ENCODE results near the gene SLC2A9. TPM values are rescaled to one million over a fixed set of nuclear protein-coding genes. Genes with fewer than 3 reads are reported as not detected.
"Not testable (repeated sequence)": the region's sequence is repeated elsewhere in the genome, so short reads cannot be mapped to it uniquely, and the experiment has no call there.

SLC2A9 gene
- total and polyA plus RNA-seq, 8 donors = 2.2 to 19.0 (median 4.3) TPM

GRCh38 chr4:9792381-9792780 is 228.9 kb downstream of the SLC2A9 start:
- Histone ChIP-seq H3K4me1 (no peaks in the 10 kb centered on the region), H3K27me3 (no peaks in the 10 kb centered on the region), H3K36me3 (no peaks in the 10 kb centered on the region), H3K9me3 (no peaks in the 10 kb centered on the region), H3K4me3 (no peak overlapping the region), H3K27ac (no peak overlapping the region)
- TF ChIP-seq CTCF (IDR thresholded peaks at IDR 0.05) = no peak
- intact Hi-C loops (cut with DNase I) = no loop called here
- no peak for ATAC-seq
- DNase-seq = no peak

GRCh38 chr4:9785891-9786290 is 235.4 kb downstream of the SLC2A9 start:
- H3K36me3 ChIP-seq; H3K9me3 ChIP-seq; ATAC-seq; H3K4me3 ChIP-seq; H3K4me1 ChIP-seq; DNase-seq; intact Hi-C loops (cut with DNase I); H3K27ac ChIP-seq: not testable (repeated sequence)
- H3K27me3 ChIP-seq = peaks cover under 1 to 30% of the 10 kb centered on the region in 2 donors

GRCh38 chr4:9782136-9782436 is 239.2 kb downstream of the SLC2A9 start:
- DNase-seq = no peak
- H3K27me3 ChIP-seq = peaks cover 7 to 53% of the 10 kb centered on the region in 2 donors
- no peak for ATAC-seq
- H3K4me1 ChIP-seq = no peaks in the 10 kb centered on the region
- TF ChIP-seq CTCF (IDR thresholded peaks at IDR 0.05) = no peak
- no peaks in the 10 kb centered on the region for H3K36me3 ChIP-seq
- intact Hi-C loops (cut with DNase I) = no loop called here
- no peaks in the 10 kb centered on the region for H3K9me3 ChIP-seq
- H3K27ac ChIP-seq = no peak overlapping the region
- no peak overlapping the region for H3K4me3 ChIP-seq

- no peak within 1 kb of the TSS for H3K27ac ChIP-seq
- no peaks in the 10 kb centered on the region for H3K9me3 ChIP-seq
- no peak for ATAC-seq
- no peak for TF ChIP-seq CTCF (IDR thresholded peaks at IDR 0.05)
- no peaks in the 10 kb centered on the region for H3K4me1 ChIP-seq
- H3K27me3 ChIP-seq = peaks cover 7 to 53% of the 10 kb centered on the region in 2 donors
- H3K36me3 ChIP-seq = no peaks in the 10 kb centered on the region
- peak in 3 of 4 donors; percentile 8 to 76 (median 51) for DNase-seq
- no peak within 1 kb of the TSS for H3K4me3 ChIP-seq
- intact Hi-C loops (cut with DNase I) = no loop called here
These were observed 239.8 kb downstream of the SLC2A9 start, which contains the start of gene DRD5 for GRCh38 chr4:9781343-9782135. DRD5 (plus strand) TSS chr4:9781634; CDS start chr4:9782030, 396 bp downstream.

Other genes with a start within 250 kb of the SLC2A9 start
- under 1 TPM in 1 of 2 donors, not detected in 1; 0.09 TPM for gene DRD5, start 239.9 kb downstream of the SLC2A9 start, total RNA-seq
- gene DRD5, start 239.9 kb downstream of the SLC2A9 start, polyA plus RNA-seq (ENCODE audit: insufficient read length in 6 of 6) = not detected
- gene WDR1, start 95.3 kb upstream of the SLC2A9 start, total RNA-seq = 100 to 1,000 TPM; 215 to 303 TPM
- gene WDR1, start 95.3 kb upstream of the SLC2A9 start, polyA plus RNA-seq (ENCODE audit: insufficient read length in 6 of 6) = 100 to 1,000 TPM; 133 to 164 (median 151) TPM

Measured in left lung (tissue), 10 donors.